ENCODE results near the gene MPG. TPM values are rescaled to one million over a fixed set of nuclear protein-coding genes. Genes with fewer than 3 reads are reported as not detected.
"Not testable (repeated sequence)": the region's sequence is repeated elsewhere in the genome, so short reads cannot be mapped to it uniquely, and the experiment has no call there.

The MPG gene
- total RNA-seq, result 31.2 TPM
- long read RNA-seq, transcript MPG-202 (4 exons, 1,205 nt), result major isoform, 52 of 78 reads
- long read RNA-seq, partial matches to known transcripts, result 21 of 78 reads
- long read RNA-seq, other reads (novel, unspliced or antisense), result 4 of 78 reads

DNA sequence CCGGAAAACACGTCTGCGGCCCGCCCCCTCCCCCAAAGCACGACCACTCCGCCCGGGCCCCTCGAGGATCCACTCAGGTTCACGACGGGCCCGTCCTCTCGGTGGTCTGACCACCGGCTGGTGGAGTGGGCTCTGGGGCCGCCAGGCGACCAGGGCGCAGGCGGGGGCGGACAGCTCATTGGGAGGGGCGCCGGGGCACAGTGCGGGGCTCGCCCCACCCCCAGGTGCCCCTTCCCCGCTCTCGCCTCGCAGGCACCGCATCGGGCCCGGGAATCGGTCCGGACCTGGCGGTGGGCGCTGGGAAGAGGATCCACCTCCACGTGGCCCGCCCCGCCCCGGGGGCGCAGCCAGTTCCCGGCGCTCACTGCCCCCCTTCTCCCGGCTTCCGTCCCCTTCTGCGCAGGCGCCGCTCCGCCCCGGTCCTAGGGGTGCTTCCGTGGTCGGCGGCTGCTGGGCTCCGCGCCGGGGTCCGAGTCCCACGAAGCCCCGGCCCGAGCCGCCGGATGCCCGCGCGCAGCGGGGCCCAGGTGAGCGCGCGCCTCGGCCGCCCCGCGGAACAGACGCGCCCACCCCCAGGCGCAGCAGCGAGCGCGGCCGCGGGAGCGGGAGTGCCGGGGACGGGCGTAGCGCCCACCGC is at the start of gene MPG:
MPG (plus strand) TSS at position 419 of the 637 bp plus-strand sequence; CDS start at position 504, 85 bp downstream.
- peak; percentile 71 for ATAC-seq
- peak; percentile 94 for DNase-seq
- intact Hi-C loops (cut with micrococcal nuclease), result no loop called here

DNA sequence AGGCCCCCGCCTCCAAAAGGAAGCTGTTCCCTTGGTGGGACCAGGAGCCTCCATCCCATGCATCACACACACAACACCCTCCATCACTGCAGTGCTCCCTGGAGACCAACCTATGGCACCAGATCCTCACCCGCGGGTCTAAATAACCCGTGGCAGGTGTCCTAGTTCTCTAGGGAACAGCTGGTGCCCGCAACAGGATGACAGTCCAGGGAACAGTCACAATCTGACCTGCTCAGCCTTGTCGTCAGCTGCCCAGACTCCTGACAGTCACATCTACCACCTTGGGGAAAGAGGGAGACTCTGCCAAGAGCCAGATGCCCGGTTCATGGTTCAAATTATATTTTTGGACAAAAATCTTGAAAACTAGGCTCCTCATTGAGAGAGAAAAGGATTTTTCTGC is 47.4 kb upstream of the MPG start:
- ATAC-seq; intact Hi-C loops (cut with micrococcal nuclease): not testable (repeated sequence)

GRCh38 chr16:33154-33876 is 44.7 kb upstream of the MPG start:
- ATAC-seq; DNase-seq; intact Hi-C loops (cut with micrococcal nuclease): not testable (repeated sequence)

More for the DNA sequence above, 47.4 kb upstream of the MPG start:
- not testable (repeated sequence) for DNase-seq

GRCh38 chr16:33877-34647 is 44.0 kb upstream of the MPG start:
- DNase-seq, result no peak
- intact Hi-C loops (cut with micrococcal nuclease), result no loop called here
- no peak for ATAC-seq

- ATAC-seq, result no peak
These were observed 43.4 kb upstream of the MPG start for GRCh38 chr16:34648-34987.

DNA sequence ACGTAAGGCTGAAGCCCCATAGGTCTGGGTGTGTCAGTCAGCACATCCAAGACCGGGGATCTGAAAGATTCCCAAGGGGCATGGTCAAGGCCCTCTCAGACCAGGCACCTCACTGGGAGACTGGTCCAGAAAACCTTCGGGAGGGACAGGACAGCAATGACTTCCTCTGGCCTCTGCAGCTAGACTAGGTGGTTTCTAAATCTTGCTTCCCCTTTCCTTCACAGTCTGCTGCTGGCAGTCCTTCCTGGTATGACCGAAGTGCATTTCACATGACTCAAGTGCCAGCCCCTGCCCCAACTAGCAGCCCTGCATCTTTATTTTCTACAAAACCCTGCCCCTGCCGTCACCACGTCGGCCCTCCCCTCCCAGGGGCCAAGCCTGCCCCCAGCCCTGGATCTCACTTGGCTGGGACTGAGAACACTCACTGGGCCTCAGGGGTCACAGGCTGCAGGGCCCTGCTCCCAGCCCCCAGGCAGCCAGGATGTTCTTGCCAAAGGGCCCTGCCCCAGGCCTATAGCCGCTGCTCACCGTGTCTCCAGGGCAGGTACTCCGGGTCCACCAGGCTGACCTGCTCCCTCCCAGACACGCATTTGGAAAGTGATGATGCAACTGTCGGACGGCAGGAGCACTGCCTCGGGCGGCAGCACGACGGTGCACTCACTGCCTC is 42.9 kb upstream of the MPG start:
- intact Hi-C loops (cut with micrococcal nuclease), result no loop called here
- DNase-seq (no peak), ATAC-seq (peak; percentile 41)

More at GRCh38 chr16:34648-34987, 43.4 kb upstream of the MPG start:
- intact Hi-C loops (cut with micrococcal nuclease), result no loop called here
- DNase-seq, result no peak

- intact Hi-C loops (cut with micrococcal nuclease), result no loop called here
- ATAC-seq (no peak), DNase-seq (no peak)
These were observed 42.2 kb upstream of the MPG start for GRCh38 chr16:35678-36305.

DNA sequence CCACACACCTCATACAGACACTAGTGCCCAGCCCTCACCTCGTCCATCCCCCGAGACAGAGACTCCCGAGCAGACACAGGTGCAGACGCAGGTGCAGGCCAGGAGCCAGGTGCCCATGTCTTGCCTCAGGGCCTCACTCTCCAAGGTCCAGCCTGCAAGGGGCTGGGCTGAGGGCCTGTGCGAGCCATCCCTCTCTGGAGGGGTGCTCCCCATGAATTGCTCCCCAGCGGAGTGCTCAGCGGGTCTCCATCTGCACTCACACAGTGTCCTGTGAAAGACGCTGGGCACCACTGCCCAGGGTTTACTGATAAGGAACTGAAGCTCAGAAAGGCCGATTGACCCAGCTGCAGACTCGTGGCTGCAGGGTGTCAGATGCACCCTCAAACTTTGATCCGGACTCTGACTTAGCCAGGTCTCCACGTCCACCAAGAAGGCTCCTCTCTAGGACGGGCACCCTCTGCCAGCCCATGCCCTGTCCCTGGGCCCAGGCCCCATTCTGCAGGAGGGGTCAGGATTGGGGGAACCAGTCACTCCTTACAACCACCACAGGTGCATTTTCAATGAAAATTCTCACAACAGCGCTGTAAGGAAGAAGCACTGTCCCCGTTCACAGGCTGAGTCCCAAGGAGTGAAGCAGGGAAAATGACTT is 41.6 kb upstream of the MPG start:
- intact Hi-C loops (cut with micrococcal nuclease), result no loop called here
- DNase-seq, result no peak
- no peak for ATAC-seq

GRCh38 chr16:37511-37910 is 40.5 kb upstream of the MPG start:
- no peak for DNase-seq
- intact Hi-C loops (cut with micrococcal nuclease), result no loop called here
- no peak for ATAC-seq

DNA sequence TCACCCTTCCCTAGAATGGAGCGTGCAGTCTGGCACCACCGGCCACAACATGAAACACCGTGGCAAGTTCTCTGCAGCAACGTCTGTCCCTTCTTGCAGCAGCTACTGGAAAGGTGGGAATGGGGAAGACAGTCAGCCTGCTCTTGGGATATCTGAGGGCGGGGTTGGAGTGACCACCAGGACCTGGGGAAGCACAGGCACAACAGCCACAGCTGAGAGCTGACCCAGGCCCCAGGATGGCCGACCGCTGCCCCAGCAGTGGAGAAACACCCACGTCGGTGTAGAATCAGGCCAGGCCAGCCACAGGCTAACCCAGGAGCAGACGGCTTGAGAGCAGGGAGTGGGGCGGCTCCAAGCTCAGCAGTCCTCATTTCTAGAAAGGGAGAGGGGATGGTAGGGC is 39.8 kb upstream of the MPG start:
- intact Hi-C loops (cut with micrococcal nuclease); ATAC-seq; DNase-seq: not testable (repeated sequence)

- ATAC-seq (no peak), DNase-seq (no peak)
- intact Hi-C loops (cut with micrococcal nuclease), result no loop called here
These were observed 38.8 kb upstream of the MPG start for GRCh38 chr16:38941-39892.

DNA sequence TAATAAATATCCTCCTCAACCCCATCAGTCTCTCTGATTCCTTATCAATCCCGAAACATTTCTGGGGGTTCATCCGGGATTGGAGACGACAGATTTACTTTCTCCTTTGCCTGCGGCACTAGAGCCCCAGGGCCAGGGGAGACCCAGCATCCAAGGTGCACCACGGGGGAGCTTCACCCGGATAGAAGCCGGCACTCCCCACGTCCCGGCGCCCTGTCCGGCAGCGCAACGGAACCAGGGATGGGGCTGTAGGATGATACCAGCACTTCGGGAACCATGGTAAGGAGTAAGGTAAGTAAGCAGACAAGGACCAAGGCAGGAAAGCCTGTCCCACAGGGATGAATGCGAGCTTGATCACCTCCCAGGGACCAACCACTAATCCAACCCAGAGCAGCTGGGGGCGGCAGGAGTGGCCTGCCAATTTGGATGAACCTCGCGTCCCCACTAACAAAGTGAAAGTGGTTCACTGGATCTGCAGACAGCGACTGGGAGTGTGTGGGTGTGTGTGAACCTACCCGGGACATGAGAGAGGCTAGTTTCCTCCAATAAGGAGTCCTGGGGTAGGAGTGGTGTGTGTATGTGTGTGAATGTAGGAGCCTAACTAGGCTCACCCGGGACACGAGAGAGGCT is 36.5 kb upstream of the MPG start:
- ATAC-seq, result peak; percentile 84
- no peak for DNase-seq
- intact Hi-C loops (cut with micrococcal nuclease), result no loop called here

DNA sequence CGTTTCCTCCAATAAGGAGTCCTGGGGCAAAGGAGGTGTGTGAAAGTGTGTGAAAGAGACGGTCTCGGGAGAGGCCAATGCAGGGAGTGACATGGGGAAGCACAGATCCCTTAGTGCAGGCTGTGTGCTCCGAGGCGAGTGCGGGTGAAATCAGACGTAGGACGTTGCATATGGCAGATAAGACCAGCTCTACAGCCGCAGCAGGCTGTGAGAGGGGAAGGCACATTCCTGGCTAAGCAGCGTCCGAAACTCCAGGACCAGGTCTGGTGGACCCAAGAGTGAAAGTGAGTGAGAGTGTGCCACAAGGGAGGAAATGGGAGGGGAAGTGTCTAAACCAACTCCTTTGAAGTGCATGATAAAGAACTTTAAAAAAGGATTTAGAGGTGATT is 36.0 kb upstream of the MPG start:
- no peak for ATAC-seq
- no peak for DNase-seq
- intact Hi-C loops (cut with micrococcal nuclease), result no loop called here

DNA sequence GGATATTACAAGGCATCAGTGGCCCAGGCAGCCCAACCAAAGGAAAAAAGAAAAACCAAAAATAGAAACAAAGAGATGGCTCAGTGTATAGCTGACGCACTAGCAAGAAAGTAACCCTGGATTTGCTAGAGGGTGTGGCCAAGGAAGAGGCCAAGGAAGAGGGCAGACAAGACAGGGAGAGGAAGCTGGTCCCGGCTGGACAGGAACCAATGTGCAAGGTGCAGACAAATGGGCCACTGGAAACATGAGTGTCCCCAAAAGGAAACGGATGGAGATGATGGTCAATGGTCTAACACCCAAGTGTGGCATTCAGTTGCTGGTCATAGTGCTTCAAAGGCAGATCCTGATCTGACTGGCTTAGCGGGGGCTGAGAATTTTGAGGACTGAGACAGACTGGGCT is 35.3 kb upstream of the MPG start:
- ATAC-seq (no peak), DNase-seq (no peak)
- intact Hi-C loops (cut with micrococcal nuclease), result no loop called here

DNA sequence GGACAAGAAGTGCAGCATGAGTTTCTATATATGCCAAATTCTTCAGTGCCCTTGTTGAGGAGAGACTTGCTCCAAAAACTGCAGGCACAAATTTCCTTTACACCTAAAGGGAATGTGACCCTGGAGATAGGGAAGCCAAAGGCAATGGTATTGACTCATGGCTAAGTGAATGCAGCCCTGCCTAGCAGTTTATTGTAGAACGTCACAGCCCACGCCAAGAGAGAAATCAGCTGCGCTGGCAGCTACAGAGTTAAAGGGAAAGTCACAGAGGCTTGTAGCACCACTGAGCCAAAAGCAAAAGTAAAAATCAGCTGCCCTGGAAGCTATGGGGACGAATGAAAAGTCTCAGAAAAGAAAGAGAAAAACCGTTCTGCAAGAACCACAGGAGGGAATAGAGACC is 34.7 kb upstream of the MPG start:
- no peak for ATAC-seq
- intact Hi-C loops (cut with micrococcal nuclease), result no loop called here

GRCh38 chr16:44655-45054 is 33.4 kb upstream of the MPG start:
- intact Hi-C loops (cut with micrococcal nuclease), result no loop called here
- DNase-seq (no peak), ATAC-seq (no peak)

More for the DNA sequence above, 34.7 kb upstream of the MPG start:
- DNase-seq, result no peak

DNA sequence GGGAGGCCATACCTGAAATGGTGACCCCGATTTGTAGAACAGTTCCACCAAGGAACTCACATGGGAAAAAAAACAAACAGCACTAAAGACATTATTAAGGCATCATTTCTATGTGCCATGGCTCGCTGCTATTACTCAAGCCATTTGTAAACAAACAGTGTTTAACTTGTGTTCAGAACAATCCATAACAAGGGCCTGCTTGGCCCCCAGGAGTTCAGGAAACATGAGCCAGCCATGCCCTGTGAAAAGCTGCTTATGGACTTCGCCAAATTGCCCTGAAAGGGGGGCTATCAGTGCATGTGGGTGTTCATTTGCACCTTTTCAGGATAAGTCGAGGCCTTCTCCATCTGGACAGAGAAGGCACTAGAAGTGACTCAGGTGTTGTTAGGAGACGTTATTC is 32.6 kb upstream of the MPG start:
- intact Hi-C loops (cut with micrococcal nuclease), result no loop called here
- no peak for DNase-seq
- ATAC-seq, result no peak
